ENCODE measurements around the gene SURF1.
"Not testable (repeated sequence)": the region's sequence is repeated elsewhere in the genome, so short reads cannot be mapped to it uniquely, and the experiment has no call there.

SURF1 gene

GRCh38 chr9:133382507-133383141 is 26.3 kb upstream of the SURF1 start:
- no peak for DNase-seq

- DNase-seq = no peak
Measured at GRCh38 chr9:133380734-133381133, 24.4 kb upstream of the SURF1 start.

- DNase-seq = no peak
Measured at GRCh38 chr9:133379153-133380086, 23.1 kb upstream of the SURF1 start.

- DNase-seq = no peak
Measured at GRCh38 chr9:133378408-133378962, 22.2 kb upstream of the SURF1 start.

GRCh38 chr9:133377721-133378216 is 21.5 kb upstream of the SURF1 start:
- DNase-seq = no peak

- not testable (repeated sequence) for DNase-seq
Measured at GRCh38 chr9:133377280-133377679, 21.0 kb upstream of the SURF1 start.

- peak; percentile 98 for DNase-seq
Measured at GRCh38 chr9:133375724-133376654, 19.7 kb upstream of the SURF1 start, which contains the start of the genes STKLD1 and SURF4. Gene STKLD1 (plus strand): TSS chr9:133376366. CDS start chr9:133376474, 108 bp downstream. Gene SURF4 (minus strand): TSS chr9:133376060. CDS start chr9:133375969, 91 bp downstream.

- DNase-seq = peak; percentile 41
Measured at GRCh38 chr9:133375116-133375723, 18.9 kb upstream of the SURF1 start.

GRCh38 chr9:133374612-133375115 is 18.4 kb upstream of the SURF1 start:
- peak; percentile 72 for DNase-seq

GRCh38 chr9:133372144-133372543 is 15.9 kb upstream of the SURF1 start:
- DNase-seq = no peak

GRCh38 chr9:133371261-133371711 is 15.0 kb upstream of the SURF1 start:
- DNase-seq = peak; percentile 89

GRCh38 chr9:133370685-133371084 is 14.4 kb upstream of the SURF1 start:
- peak; percentile 72 for DNase-seq

- peak; percentile 63 for DNase-seq
Measured at GRCh38 chr9:133369933-133370332, 13.6 kb upstream of the SURF1 start.

- DNase-seq = no peak
Measured at GRCh38 chr9:133369422-133369821, 13.1 kb upstream of the SURF1 start.

- DNase-seq = no peak
Measured at GRCh38 chr9:133368249-133368881, 12.1 kb upstream of the SURF1 start.

GRCh38 chr9:133367778-133368177 is 11.5 kb upstream of the SURF1 start:
- DNase-seq = no peak

- DNase-seq = no peak
Measured at GRCh38 chr9:133367221-133367620, 10.9 kb upstream of the SURF1 start.

- no peak for DNase-seq
Measured at GRCh38 chr9:133366435-133366834, 10.1 kb upstream of the SURF1 start.

- no peak for DNase-seq
Measured at GRCh38 chr9:133362359-133363044, 6.2 kb upstream of the SURF1 start.

GRCh38 chr9:133361507-133362092 is 5.3 kb upstream of the SURF1 start:
- no peak for DNase-seq
